Stimulated activated naive CD8-positive, alpha-beta T cell treated with anti-CD3 and anti-CD28 coated beads, Interleukin-15, Interleukin-2, amounts not matched to agents 100 ng/mL and 50 ng/mL, for 24 hours (primary cell): ENCODE measurements around the gene ZRANB3.
"Not testable (repeated sequence)": the region's sequence is repeated elsewhere in the genome, so short reads cannot be mapped to it uniquely, and the experiment has no call there.

Source experiments
- H3K27ac Mint-ChIP-seq: one replicate; pipeline ENCODE4 v1.8.0; 2021; ENCODE audit warnings: mild to moderate bottlenecking, mixed read lengths
- H3K27me3 Mint-ChIP-seq: one replicate; pipeline ENCODE4 v1.8.0; 2021; ENCODE audit warnings: mixed read lengths
- H3K36me3 Mint-ChIP-seq: one replicate; pipeline ENCODE4 v1.8.0; 2021; ENCODE audit warnings: low read depth, mixed read lengths
- H3K4me1 Mint-ChIP-seq: one replicate; pipeline ENCODE4 v1.8.0; 2021; ENCODE audit warnings: low read depth, mixed read lengths
- H3K4me3 Mint-ChIP-seq: one replicate; pipeline ENCODE4 v1.8.0; 2021; ENCODE audit warnings: mild to moderate bottlenecking, mixed read lengths
- H3K9me3 Mint-ChIP-seq: one replicate; pipeline ENCODE4 v1.8.0; 2021; ENCODE audit warnings: mixed read lengths

Gene ZRANB3

DNA sequence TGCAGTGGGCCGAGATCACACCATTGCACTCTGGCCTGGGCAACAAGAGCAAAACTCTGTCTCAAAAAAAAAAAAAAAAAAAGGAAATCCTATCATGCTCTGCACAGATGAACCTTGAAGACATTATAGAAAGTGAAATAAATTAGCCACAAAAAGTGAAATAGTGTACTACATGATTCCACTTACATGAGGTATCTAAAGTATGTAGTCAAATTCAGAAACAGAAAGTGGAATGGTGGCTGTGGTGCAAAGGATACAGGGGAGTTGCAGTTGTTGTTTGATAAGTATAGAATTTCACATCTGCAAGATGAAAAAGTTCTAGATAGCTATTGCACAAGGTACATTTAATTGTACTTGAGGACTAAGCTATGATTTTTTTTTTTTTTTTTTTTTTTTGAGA, 5.2 kb downstream of the ZRANB3 start:
- Mint-ChIP-seq H3K27me3 (no peaks in the 10 kb centered on the region), H3K9me3 (no peaks in the 10 kb centered on the region), H3K36me3 (peaks cover 42% of the 10 kb centered on the region), H3K27ac (no peak overlapping the region), H3K4me1 (peaks cover 27% of the 10 kb centered on the region), H3K4me3 (no peak overlapping the region)

DNA sequence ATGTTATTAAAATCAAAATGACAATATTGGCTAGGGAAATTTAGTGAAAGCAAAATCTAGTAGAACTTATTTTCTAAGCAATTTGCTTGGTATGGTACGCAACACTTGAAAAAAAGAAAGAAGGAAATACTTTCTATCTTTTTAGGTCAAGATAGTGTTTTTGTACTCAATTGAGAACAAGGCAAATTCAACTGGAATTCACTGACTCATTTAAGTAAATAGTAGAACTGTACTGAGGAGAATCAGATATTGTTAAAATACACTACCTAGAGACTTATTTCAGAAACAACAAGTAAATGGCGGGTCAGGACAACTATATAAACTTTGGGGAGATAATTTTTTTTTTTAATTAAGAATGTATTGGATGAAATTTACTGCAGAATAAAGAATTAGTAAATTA, 18.9 kb downstream of the ZRANB3 start:
- peaks cover 25% of the 10 kb centered on the region for H3K36me3 Mint-ChIP-seq

GRCh38 chr2:135510577-135510976, 20.4 kb downstream of the ZRANB3 start:
- Mint-ChIP-seq H3K4me3 (no peak overlapping the region), H3K36me3 (peaks cover 25% of the 10 kb centered on the region), H3K27me3 (no peaks in the 10 kb centered on the region), H3K27ac (no peak overlapping the region), H3K9me3 (peaks cover 22% of the 10 kb centered on the region), H3K4me1 (peaks cover 16% of the 10 kb centered on the region)

More for the DNA sequence above, 18.9 kb downstream of the ZRANB3 start:
- H3K27ac Mint-ChIP-seq: no peak overlapping the region
- peaks cover 16% of the 10 kb centered on the region for H3K4me1 Mint-ChIP-seq
- peaks cover 22% of the 10 kb centered on the region for H3K9me3 Mint-ChIP-seq
- no peaks in the 10 kb centered on the region for H3K27me3 Mint-ChIP-seq
- no peak overlapping the region for H3K4me3 Mint-ChIP-seq

GRCh38 chr2:135504811-135505210, 26.2 kb downstream of the ZRANB3 start:
- Mint-ChIP-seq H3K27me3 (no peaks in the 10 kb centered on the region), H3K36me3 (peaks cover 34% of the 10 kb centered on the region), H3K27ac (no peak overlapping the region), H3K4me1 (no peaks in the 10 kb centered on the region), H3K4me3 (no peak overlapping the region), H3K9me3 (peaks cover 9% of the 10 kb centered on the region)

DNA sequence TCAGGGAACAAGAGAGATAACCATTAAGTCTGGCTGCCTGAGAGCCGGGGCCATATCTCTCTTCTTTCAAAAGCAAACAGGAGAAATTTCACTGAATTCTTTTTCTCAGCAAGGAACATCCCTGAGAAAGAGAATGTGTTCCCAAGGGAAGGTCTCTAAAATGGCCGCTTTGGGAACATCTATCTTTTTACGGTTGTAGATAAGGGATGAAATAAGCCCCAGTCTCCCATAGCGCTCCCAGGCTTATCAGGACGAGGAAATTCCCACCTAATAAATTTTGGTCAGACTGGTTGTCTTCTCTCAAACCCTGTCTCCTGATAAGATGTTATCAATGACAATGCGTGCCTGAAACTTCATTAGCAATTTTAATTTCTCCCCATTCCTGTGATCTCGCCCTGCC, 32.4 kb downstream of the ZRANB3 start:
- H3K27ac Mint-ChIP-seq, H3K27me3 Mint-ChIP-seq, H3K4me1 Mint-ChIP-seq, H3K4me3 Mint-ChIP-seq: not testable (repeated sequence)
- peaks cover 27% of the 10 kb centered on the region for H3K9me3 Mint-ChIP-seq
- H3K36me3 Mint-ChIP-seq: peaks cover 59% of the 10 kb centered on the region

DNA sequence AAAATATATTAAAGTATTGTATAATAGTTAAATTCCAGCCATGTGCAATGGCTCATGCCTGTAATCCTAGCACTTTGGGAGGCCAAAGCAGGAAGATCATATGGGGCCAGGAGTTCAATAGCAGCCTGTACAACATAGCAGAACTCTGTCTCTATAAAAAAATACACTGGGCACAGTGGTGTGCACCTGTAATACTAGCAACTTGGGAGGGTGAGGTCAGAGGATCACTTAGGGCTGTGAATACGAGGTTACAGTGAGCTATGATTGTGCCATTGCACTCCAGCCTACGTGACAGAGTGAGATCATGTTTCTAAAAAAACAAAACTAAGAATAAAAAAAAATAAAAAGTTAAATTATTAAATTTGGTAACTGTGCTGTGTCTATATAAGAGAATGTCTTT, 36.1 kb downstream of the ZRANB3 start:
- peaks cover 31% of the 10 kb centered on the region for H3K9me3 Mint-ChIP-seq
- no peak overlapping the region for H3K27ac Mint-ChIP-seq
- H3K36me3 Mint-ChIP-seq: peaks cover 54% of the 10 kb centered on the region

DNA sequence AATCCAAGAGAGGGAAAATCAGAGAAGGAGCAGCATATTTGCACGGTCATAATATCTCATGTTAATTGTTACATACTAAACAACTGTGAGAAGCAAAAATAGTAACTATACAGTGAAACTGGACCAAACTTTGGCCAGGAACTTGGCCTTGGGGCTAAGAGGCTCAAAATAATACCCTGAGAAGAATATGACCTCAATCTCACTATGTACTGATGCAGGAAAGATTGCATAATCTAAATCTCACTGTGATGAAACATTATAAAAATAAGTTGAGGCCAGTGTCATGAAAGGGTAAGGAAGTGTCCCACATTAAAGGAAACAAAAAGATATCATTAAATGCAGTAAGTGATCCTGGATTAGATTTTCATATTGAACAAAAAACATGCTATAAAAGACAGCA, 36.5 kb downstream of the ZRANB3 start:
- Mint-ChIP-seq H3K27ac (no peak overlapping the region), H3K27me3 (no peaks in the 10 kb centered on the region), H3K36me3 (peaks cover 54% of the 10 kb centered on the region), H3K9me3 (peaks cover 27% of the 10 kb centered on the region), H3K4me1 (no peaks in the 10 kb centered on the region), H3K4me3 (no peak overlapping the region)

More for the DNA sequence above, 36.1 kb downstream of the ZRANB3 start:
- Mint-ChIP-seq H3K4me1 (no peaks in the 10 kb centered on the region), H3K27me3 (no peaks in the 10 kb centered on the region), H3K4me3 (no peak overlapping the region)

DNA sequence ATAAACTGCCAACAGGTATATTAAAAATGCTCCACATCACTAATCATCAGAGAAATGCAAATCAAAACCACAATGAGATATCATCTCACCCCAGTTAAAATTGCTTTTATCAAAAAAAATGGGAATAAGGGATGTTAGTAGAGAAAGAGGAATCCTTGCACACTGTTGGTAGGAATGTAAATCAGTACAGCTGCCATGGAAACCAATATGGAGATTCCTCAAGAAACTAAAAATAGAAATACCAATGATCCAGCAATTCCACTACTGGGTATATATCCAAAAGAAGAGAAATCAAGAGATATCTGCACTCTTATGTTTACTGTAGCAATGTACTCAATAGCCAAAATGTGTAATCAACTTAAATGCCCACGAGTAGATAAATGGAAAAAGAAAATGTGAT, 40.6 kb downstream of the ZRANB3 start:
- H3K4me1 Mint-ChIP-seq: no peaks in the 10 kb centered on the region
- no peak overlapping the region for H3K27ac Mint-ChIP-seq
- H3K27me3 Mint-ChIP-seq: no peaks in the 10 kb centered on the region
- peaks cover 66% of the 10 kb centered on the region for H3K36me3 Mint-ChIP-seq
- no peak overlapping the region for H3K4me3 Mint-ChIP-seq
- H3K9me3 Mint-ChIP-seq: peaks cover 18% of the 10 kb centered on the region

GRCh38 chr2:135485441-135485840, 45.6 kb downstream of the ZRANB3 start:
- H3K4me1 Mint-ChIP-seq: no peaks in the 10 kb centered on the region
- H3K9me3 Mint-ChIP-seq: peaks cover 9% of the 10 kb centered on the region
- no peaks in the 10 kb centered on the region for H3K27me3 Mint-ChIP-seq
- no peak overlapping the region for H3K27ac Mint-ChIP-seq
- peaks cover 48% of the 10 kb centered on the region for H3K36me3 Mint-ChIP-seq
- no peak overlapping the region for H3K4me3 Mint-ChIP-seq

- H3K9me3 Mint-ChIP-seq: no peaks in the 10 kb centered on the region
Measured at GRCh38 chr2:135475128-135475527, 55.9 kb downstream of the ZRANB3 start.

GRCh38 chr2:135473567-135473966, 57.5 kb downstream of the ZRANB3 start:
- H3K27me3 Mint-ChIP-seq: no peaks in the 10 kb centered on the region
- H3K4me3 Mint-ChIP-seq: no peak overlapping the region
- H3K27ac Mint-ChIP-seq: no peak overlapping the region
- no peaks in the 10 kb centered on the region for H3K36me3 Mint-ChIP-seq
- H3K4me1 Mint-ChIP-seq: peaks cover 5% of the 10 kb centered on the region
- H3K9me3 Mint-ChIP-seq: no peaks in the 10 kb centered on the region

More at GRCh38 chr2:135475128-135475527, 55.9 kb downstream of the ZRANB3 start:
- Mint-ChIP-seq H3K27me3 (no peaks in the 10 kb centered on the region), H3K36me3 (no peaks in the 10 kb centered on the region), H3K27ac (no peak overlapping the region), H3K4me3 (no peak overlapping the region), H3K4me1 (peaks cover 5% of the 10 kb centered on the region)

- Mint-ChIP-seq H3K4me3 (no peak overlapping the region), H3K36me3 (peaks cover 4% of the 10 kb centered on the region), H3K9me3 (no peaks in the 10 kb centered on the region), H3K27ac (no peak overlapping the region), H3K4me1 (peaks cover 5% of the 10 kb centered on the region), H3K27me3 (no peaks in the 10 kb centered on the region)
Measured at GRCh38 chr2:135471106-135471505, 59.9 kb downstream of the ZRANB3 start.

GRCh38 chr2:135457279-135457678, 73.7 kb downstream of the ZRANB3 start:
- Mint-ChIP-seq H3K4me3 (no peak overlapping the region), H3K9me3 (peaks cover 17% of the 10 kb centered on the region), H3K4me1 (no peaks in the 10 kb centered on the region), H3K27ac (no peak overlapping the region), H3K36me3 (peaks cover 23% of the 10 kb centered on the region), H3K27me3 (no peaks in the 10 kb centered on the region)

GRCh38 chr2:135456835-135457234, 74.2 kb downstream of the ZRANB3 start:
- peaks cover 28% of the 10 kb centered on the region for H3K36me3 Mint-ChIP-seq
- H3K4me1 Mint-ChIP-seq: no peaks in the 10 kb centered on the region
- H3K9me3 Mint-ChIP-seq: peaks cover 21% of the 10 kb centered on the region
- H3K27me3 Mint-ChIP-seq: no peaks in the 10 kb centered on the region
- no peak overlapping the region for H3K4me3 Mint-ChIP-seq
- no peak overlapping the region for H3K27ac Mint-ChIP-seq

DNA sequence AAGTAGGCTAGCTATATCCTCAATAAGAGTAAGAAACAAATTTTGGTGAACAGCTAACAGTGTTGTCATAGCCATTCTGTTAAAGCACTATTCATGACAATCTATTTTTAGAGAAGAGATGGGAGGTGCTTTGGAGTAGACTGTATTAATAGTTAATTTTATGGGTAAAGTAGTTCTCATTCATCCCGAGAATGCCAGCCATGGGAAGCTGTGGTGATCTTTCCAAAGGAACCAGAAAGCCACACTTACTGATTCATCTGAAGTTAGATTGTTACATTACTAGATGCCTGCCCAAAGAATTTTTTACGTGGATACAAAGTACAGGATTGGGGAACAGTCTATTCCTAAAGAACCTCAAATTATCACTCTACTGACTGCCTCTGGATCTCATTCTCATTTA, 74.6 kb downstream of the ZRANB3 start:
- Mint-ChIP-seq H3K27me3 (no peaks in the 10 kb centered on the region), H3K4me1 (no peaks in the 10 kb centered on the region), H3K36me3 (peaks cover 32% of the 10 kb centered on the region), H3K4me3 (no peak overlapping the region), H3K9me3 (peaks cover 25% of the 10 kb centered on the region), H3K27ac (no peak overlapping the region)

GRCh38 chr2:135454608-135455007, 76.4 kb downstream of the ZRANB3 start:
- no peak overlapping the region for H3K4me3 Mint-ChIP-seq
- H3K4me1 Mint-ChIP-seq: no peaks in the 10 kb centered on the region
- H3K27ac Mint-ChIP-seq: no peak overlapping the region
- H3K36me3 Mint-ChIP-seq: peaks cover 38% of the 10 kb centered on the region
- H3K27me3 Mint-ChIP-seq: no peaks in the 10 kb centered on the region
- H3K9me3 Mint-ChIP-seq: peaks cover 27% of the 10 kb centered on the region
